Fibroblast of upper back skin (primary cell): ENCODE data around the gene ELMO3.
A peak's percentile ranks its signal among the peaks of the same experiment; 100 is the strongest.

Experiments used
- DNase-seq: peaks from one replicate; pipeline ENCODE4 v3.0.0-alpha.2; 2013

Gene ELMO3

GRCh38 chr16:67199011-67199807, at the start of gene ELMO3:
TSS of gene ELMO3 (plus strand) at chr16:67199131. CDS start at chr16:67199327, 196 bp downstream.
- DNase-seq = no peak

- DNase-seq = no peak
These were observed 49.5 kb upstream of the ELMO3 start for GRCh38 chr16:67149276-67150046.

- DNase-seq = peak; percentile 63
These were observed 48.7 kb upstream of the ELMO3 start for GRCh38 chr16:67150047-67150832.

GRCh38 chr16:67150833-67151396, 48.0 kb upstream of the ELMO3 start, which contains the start of gene B3GNT9:
TSS of gene B3GNT9 (minus strand) at chr16:67150998. CDS start at chr16:67150485, 513 bp downstream.
- peak; percentile 68 for DNase-seq

GRCh38 chr16:67151431-67152097, 47.4 kb upstream of the ELMO3 start:
- no peak for DNase-seq

- no peak for DNase-seq
These were observed 44.2 kb upstream of the ELMO3 start for GRCh38 chr16:67154578-67155294.

- DNase-seq = peak; percentile 56
These were observed 43.4 kb upstream of the ELMO3 start for GRCh38 chr16:67155295-67156142.

GRCh38 chr16:67156143-67156844, 42.6 kb upstream of the ELMO3 start:
- no peak for DNase-seq

- DNase-seq = no peak
These were observed 41.7 kb upstream of the ELMO3 start for GRCh38 chr16:67157106-67157748.

GRCh38 chr16:67157892-67158635, 40.9 kb upstream of the ELMO3 start:
- no peak for DNase-seq

GRCh38 chr16:67158637-67159600, 40.0 kb upstream of the ELMO3 start:
- DNase-seq = no peak

GRCh38 chr16:67161595-67162058, 37.3 kb upstream of the ELMO3 start:
- DNase-seq = no peak

GRCh38 chr16:67162506-67163163, 36.3 kb upstream of the ELMO3 start:
- DNase-seq = no peak

GRCh38 chr16:67163164-67163998, 35.5 kb upstream of the ELMO3 start:
- no peak for DNase-seq

GRCh38 chr16:67163999-67164558, 34.9 kb upstream of the ELMO3 start:
- DNase-seq = no peak
